Adipocyte (in vitro differentiated cells): Measurements from ENCODE around the gene CSMD2.

Source experiments
- DNase-seq: peaks from one replicate; pipeline ENCODE4 v3.0.0-alpha.2; 2015; ENCODE audit warnings: low read depth
- H3K27me3 ChIP-seq: replicated peaks from 2 replicates; pipeline ENCODE4 v1.7.0; 2013; ENCODE audit warnings: mild to moderate bottlenecking, low read length, moderate library complexity; ENCODE audit not compliant: control insufficient read depth, insufficient read depth
- H3K36me3 ChIP-seq: 2 replicates; pipeline ENCODE4 v1.7.0; 2013; ENCODE audit warnings: low read length, mild to moderate bottlenecking, moderate library complexity; ENCODE audit not compliant: control insufficient read depth, insufficient read depth, severe bottlenecking
- H3K4me1 ChIP-seq: 2 replicates; pipeline ENCODE4 v1.7.0; 2013; ENCODE audit warnings: mild to moderate bottlenecking, low read length, moderate library complexity; ENCODE audit not compliant: control insufficient read depth, insufficient read depth
- H3K4me3 ChIP-seq: 2 replicates; pipeline ENCODE4 v1.7.0; 2013; ENCODE audit warnings: mild to moderate bottlenecking, low read length, moderate library complexity
- H3K9ac ChIP-seq: 2 replicates; pipeline ENCODE4 v1.7.0; 2013; ENCODE audit warnings: mild to moderate bottlenecking, low read length, moderate library complexity
- H3K9me3 ChIP-seq: 2 replicates; pipeline ENCODE4 v1.7.0; 2013; ENCODE audit warnings: mild to moderate bottlenecking, low read length, moderate library complexity; ENCODE audit not compliant: control insufficient read depth

CSMD2 gene

GRCh38 chr1:33610391-33610790 is 554.6 kb downstream of the CSMD2 start:
- H3K4me1 ChIP-seq, result no peaks in the 10 kb centered on the region

GRCh38 chr1:33609739-33610138 is 555.3 kb downstream of the CSMD2 start:
- H3K4me1 ChIP-seq, result no peaks in the 10 kb centered on the region
- peaks cover 11% of the 10 kb centered on the region for H3K36me3 ChIP-seq
- DNase-seq, result no peak
- no peak overlapping the region for H3K4me3 ChIP-seq
- no peaks in the 10 kb centered on the region for H3K27me3 ChIP-seq
- no peak overlapping the region for H3K9ac ChIP-seq
- H3K9me3 ChIP-seq, result no peaks in the 10 kb centered on the region

More at GRCh38 chr1:33610391-33610790, 554.6 kb downstream of the CSMD2 start:
- no peak for DNase-seq
- Histone ChIP-seq H3K9ac (no peak overlapping the region), H3K9me3 (no peaks in the 10 kb centered on the region), H3K36me3 (peaks cover 5% of the 10 kb centered on the region), H3K27me3 (no peaks in the 10 kb centered on the region), H3K4me3 (no peak overlapping the region)

DNA sequence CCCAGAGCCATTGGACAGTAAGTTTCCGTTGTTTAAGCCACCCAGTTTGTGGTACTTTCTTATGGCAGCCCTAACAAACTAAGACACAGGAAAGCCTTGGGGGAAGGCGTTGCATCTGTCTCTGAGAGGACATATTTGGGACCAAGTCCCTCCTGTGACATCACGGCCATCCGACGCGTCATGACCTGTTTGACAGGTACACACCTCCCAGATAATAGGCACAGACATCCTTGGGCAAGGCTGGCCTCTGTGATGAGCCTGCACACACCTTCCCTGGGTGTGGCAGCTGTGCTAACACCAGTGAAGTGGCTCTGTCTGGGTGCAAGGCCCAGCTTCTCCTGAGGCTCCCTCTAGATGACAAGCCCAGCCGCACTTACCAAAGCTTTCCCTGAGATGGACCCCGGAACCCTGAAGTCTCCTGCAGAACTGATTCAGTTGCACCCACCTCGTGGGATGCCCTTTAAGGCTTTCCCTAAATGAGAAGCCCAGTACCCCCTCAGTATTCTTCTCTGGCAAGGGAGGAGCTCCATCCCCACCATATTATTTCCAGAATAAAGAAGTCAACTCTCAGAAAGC is 556.1 kb downstream of the CSMD2 start:
- H3K27me3 ChIP-seq, result no peaks in the 10 kb centered on the region
- H3K9ac ChIP-seq, result no peak overlapping the region
- no peaks in the 10 kb centered on the region for H3K4me1 ChIP-seq
- H3K4me3 ChIP-seq, result no peak overlapping the region
- H3K9me3 ChIP-seq, result no peaks in the 10 kb centered on the region
- peaks cover 19% of the 10 kb centered on the region for H3K36me3 ChIP-seq
- DNase-seq, result no peak

DNA sequence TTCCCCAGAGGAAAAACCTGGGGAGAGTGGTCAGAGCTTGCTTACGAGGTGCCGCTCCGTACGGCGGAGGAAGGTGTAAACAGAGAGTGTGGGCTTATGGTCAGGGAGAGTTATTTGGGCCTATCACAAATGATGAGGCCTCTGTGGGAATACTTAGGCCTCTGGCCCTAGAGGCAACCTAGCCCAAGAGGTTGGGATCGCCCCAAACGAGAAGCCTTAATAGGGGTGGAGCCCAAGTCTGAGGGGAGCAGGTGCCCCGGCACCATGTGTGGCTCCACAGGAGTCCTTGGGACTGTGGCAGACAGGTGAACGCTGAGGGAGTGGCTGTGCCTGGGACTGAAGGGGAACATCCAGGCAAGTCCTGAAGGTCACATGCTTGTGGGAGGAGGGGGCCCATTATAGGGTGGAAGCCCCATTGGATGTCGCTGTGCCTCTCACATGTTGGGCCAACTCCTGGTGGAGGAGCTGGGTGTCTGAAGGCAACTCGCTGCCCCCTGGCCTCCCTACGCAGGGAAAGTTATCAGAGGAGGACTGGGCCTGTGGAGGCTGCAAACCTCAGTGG is 557.5 kb downstream of the CSMD2 start:
- no peaks in the 10 kb centered on the region for H3K9me3 ChIP-seq
- no peak for DNase-seq
- no peaks in the 10 kb centered on the region for H3K27me3 ChIP-seq
- H3K9ac ChIP-seq, result no peak overlapping the region
- H3K4me3 ChIP-seq, result no peak overlapping the region
- H3K4me1 ChIP-seq, result no peaks in the 10 kb centered on the region
- peaks cover 26% of the 10 kb centered on the region for H3K36me3 ChIP-seq

- Histone ChIP-seq H3K36me3 (peaks cover 26% of the 10 kb centered on the region), H3K9ac (no peak overlapping the region), H3K4me3 (no peak overlapping the region), H3K27me3 (no peaks in the 10 kb centered on the region), H3K9me3 (no peaks in the 10 kb centered on the region), H3K4me1 (no peaks in the 10 kb centered on the region)
- DNase-seq, result no peak
These were observed 558.8 kb downstream of the CSMD2 start for GRCh38 chr1:33606272-33606671.

DNA sequence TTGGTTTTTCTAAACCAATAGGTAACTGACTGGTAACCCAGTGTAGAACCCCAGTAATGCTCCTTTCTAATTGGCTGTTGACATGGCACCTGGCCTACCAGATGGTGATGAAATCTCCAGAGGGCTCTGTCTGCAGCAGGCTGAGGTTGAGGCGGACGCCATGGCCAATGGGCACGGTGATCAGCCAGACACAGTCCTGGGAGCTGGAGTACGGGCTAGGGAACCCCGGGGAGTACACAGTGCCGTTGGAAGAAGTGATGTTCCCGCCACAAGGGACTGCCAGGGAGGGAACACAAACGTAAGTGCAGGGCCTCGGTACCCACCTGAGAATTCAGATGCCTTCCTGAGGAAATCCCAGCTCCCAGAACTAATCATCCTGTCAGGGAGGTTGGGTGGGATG is 562.8 kb downstream of the CSMD2 start:
- Histone ChIP-seq H3K9ac (no peak overlapping the region), H3K4me1 (no peaks in the 10 kb centered on the region), H3K4me3 (no peak overlapping the region), H3K27me3 (no peaks in the 10 kb centered on the region), H3K36me3 (peaks cover 27% of the 10 kb centered on the region), H3K9me3 (no peaks in the 10 kb centered on the region)
- DNase-seq, result no peak

- H3K36me3 ChIP-seq, result peaks cover 27% of the 10 kb centered on the region
- no peak for DNase-seq
- H3K4me1 ChIP-seq, result no peaks in the 10 kb centered on the region
- H3K4me3 ChIP-seq, result no peak overlapping the region
- no peaks in the 10 kb centered on the region for H3K9me3 ChIP-seq
- H3K27me3 ChIP-seq, result no peaks in the 10 kb centered on the region
- H3K9ac ChIP-seq, result no peak overlapping the region
These were observed 563.3 kb downstream of the CSMD2 start for GRCh38 chr1:33601751-33602150.

- H3K36me3 ChIP-seq, result peaks cover 19% of the 10 kb centered on the region
- H3K9me3 ChIP-seq, result no peaks in the 10 kb centered on the region
- no peak overlapping the region for H3K9ac ChIP-seq
- no peaks in the 10 kb centered on the region for H3K27me3 ChIP-seq
- H3K4me1 ChIP-seq, result no peaks in the 10 kb centered on the region
- DNase-seq, result no peak
- H3K4me3 ChIP-seq, result no peak overlapping the region
These were observed 565.4 kb downstream of the CSMD2 start for GRCh38 chr1:33599516-33600115.

GRCh38 chr1:33588726-33589125 is 576.3 kb downstream of the CSMD2 start:
- no peak overlapping the region for H3K4me3 ChIP-seq
- no peaks in the 10 kb centered on the region for H3K36me3 ChIP-seq
- H3K4me1 ChIP-seq, result peaks cover 5% of the 10 kb centered on the region
- no peaks in the 10 kb centered on the region for H3K27me3 ChIP-seq
- H3K9me3 ChIP-seq, result no peaks in the 10 kb centered on the region
- no peak overlapping the region for H3K9ac ChIP-seq
- no peak for DNase-seq

GRCh38 chr1:33586795-33587194 is 578.2 kb downstream of the CSMD2 start:
- Histone ChIP-seq H3K9ac (no peak overlapping the region), H3K4me3 (no peak overlapping the region), H3K4me1 (peaks cover 5% of the 10 kb centered on the region), H3K9me3 (no peaks in the 10 kb centered on the region), H3K36me3 (no peaks in the 10 kb centered on the region), H3K27me3 (no peaks in the 10 kb centered on the region)
- no peak for DNase-seq

DNA sequence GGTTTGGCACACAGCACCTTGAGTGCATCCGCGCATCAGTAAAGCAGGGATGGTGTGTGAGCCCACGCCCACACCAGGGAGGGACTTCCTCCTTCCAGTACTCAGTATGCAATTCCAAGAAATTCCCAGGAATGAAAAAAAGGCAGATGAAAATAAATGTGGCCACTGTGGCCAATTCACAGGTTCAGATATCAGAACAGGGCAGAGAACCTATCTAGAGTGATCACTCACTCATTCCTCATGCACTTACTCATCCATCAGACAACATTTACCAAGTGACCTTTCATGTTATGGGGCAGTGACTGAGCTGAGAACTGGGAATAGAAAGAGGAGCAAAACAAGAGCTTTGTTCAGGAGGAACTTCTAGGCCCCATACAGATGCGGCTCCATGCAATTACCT is 578.9 kb downstream of the CSMD2 start:
- Histone ChIP-seq H3K4me1 (peaks cover 5% of the 10 kb centered on the region), H3K27me3 (no peaks in the 10 kb centered on the region), H3K36me3 (no peaks in the 10 kb centered on the region), H3K9ac (no peak overlapping the region), H3K4me3 (no peak overlapping the region), H3K9me3 (no peaks in the 10 kb centered on the region)
- DNase-seq, result peak; percentile 19
